ENCODE measurements around the gene MRPL53. TPM values are rescaled to one million over a fixed set of nuclear protein-coding genes. Genes with fewer than 3 reads are reported as not detected.
"Not testable (repeated sequence)": the region's sequence is repeated elsewhere in the genome, so short reads cannot be mapped to it uniquely, and the experiment has no call there.

The MRPL53 gene
- total RNA-seq, 2 experiments from 2014 or later = 105 to 111 TPM

DNA sequence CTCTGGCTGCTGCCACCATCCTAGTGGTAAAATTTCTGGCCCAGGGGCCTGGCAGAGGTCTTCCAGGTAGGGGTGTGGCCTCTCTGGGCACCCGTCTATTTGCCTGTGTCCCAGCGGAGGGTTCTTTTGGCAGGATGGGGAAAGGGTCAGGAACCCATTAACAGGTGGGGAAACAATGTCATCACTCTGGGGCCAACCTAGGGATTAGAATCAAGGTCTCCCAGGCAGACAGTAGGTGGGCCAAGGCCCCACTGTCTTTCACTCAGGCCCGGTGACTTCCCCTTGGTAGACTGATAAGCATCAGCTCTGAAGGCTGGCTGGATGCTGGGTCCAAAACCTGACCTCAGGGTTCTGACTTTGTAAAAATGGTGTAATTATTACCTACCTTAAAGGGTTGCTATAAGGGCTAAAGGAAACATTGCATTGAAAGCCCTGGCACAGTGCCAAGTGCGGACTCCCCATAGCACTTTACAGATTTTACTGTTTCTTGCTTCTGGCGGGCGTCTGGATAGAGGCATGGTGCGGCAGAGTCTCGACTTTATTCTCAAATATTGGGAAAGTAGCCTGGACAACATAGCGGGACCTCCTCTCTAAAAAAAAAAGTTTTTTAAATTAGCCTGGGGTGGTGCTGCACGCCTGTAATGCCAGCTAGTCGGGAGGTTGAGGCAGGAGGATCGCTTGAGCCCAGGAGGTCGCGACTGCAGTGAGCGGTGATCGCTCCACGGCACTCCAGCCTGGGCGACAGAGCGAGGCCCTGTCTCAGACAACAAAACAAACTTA is 24.7 kb upstream of the MRPL53 start:
- Mint-ChIP-seq H3K27me3 (peaks cover 48% of the 10 kb centered on the region), H3K4me3 (peak overlapping the region; percentile 73), H3K9me3 (no peaks in the 10 kb centered on the region), H3K36me3 (peaks cover 11% of the 10 kb centered on the region), H3K27ac (no peak overlapping the region), H3K4me1 (peaks cover 23% of the 10 kb centered on the region)
- no peak for DNase-seq

DNA sequence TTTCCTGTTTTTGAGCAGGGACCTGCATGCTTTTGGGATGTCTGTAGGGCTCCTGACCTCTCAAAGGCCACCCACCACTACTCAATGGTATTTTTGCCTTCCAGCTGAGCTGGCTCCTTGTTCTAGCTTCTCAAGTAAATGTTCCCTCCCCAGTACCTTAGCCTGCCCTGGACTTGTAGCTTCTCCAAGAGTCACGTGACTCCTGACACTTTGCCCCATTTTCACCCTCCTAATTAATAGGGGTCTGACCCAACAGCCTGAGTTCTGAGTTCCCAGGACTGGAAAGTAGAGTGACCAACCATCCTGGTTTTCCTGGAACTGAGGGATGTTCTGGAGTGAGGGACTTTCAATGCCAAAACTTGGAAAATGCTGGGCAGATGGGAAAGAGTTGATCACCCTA is 23.0 kb upstream of the MRPL53 start:
- H3K4me1 Mint-ChIP-seq = peaks cover 19% of the 10 kb centered on the region
- H3K9me3 Mint-ChIP-seq = no peaks in the 10 kb centered on the region
- H3K27me3 Mint-ChIP-seq = peaks cover 31% of the 10 kb centered on the region
- H3K27ac Mint-ChIP-seq = no peak overlapping the region
- H3K4me3 Mint-ChIP-seq = no peak overlapping the region
- peaks cover 12% of the 10 kb centered on the region for H3K36me3 Mint-ChIP-seq
- no peak for DNase-seq

DNA sequence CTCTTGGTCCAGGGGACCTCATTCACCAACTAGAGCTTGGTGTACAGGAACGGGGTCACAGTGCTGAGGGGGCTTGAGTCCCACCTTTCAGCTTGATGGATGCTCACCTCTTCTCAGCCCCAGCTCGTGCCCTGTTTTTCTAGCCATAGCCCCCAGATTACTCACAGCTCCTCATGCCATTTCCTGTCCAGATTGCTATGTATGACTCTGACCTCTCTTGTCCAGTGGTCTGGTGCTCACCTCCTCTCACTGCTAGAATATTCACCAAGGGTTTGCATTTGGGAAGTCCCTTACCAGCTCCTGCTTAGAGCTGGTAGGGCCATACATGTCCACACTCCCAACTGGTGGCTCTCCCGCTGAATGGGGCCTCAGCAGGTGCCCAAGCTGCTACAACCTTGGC is 21.1 kb upstream of the MRPL53 start:
- Mint-ChIP-seq H3K4me1 (peaks cover 10% of the 10 kb centered on the region), H3K36me3 (peaks cover 12% of the 10 kb centered on the region), H3K27ac (peak overlapping the region; percentile 4), H3K4me3 (no peak overlapping the region), H3K27me3 (peaks cover 13% of the 10 kb centered on the region), H3K9me3 (no peaks in the 10 kb centered on the region)
- no peak for DNase-seq

DNA sequence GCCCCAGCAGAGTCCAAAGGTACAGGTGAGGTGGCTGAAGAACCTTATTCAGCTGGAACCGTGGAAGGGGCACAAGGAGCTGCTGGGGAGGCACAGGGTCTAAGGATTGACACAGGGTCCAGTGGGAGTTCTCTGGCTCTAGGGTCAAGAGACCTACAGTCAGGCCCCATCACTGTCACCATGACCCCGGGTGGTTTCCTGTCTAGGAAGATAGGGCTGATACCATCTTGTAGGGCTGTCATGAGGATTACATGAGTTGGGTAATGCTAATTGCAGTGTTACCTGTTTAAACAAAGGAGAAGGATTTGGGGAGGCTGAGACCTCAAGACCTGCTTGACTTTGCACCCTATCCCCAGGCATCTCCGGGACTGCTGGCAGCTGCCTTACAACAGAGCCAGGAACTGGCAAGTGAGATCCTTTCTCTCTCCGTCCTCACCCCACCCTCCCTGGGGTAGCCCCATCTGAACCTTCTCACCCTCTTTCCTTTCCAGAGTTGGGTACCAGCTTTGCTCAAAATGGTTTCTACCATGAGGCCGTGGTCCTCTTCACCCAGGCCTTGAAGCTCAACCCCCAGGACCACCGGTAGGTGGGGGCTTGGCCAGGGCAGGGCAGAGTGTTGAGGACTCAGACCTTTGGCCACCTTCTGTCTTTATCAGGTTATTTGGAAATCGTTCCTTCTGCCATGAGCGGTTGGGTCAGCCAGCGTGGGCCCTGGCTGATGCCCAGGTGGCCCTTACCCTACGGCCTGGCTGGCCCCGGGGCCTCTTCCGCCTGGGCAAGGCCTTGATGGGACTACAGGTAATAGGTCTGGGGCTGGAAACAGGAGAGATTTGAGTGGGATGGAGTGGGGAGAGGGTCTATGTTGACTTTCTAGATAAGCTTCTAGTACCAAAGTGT is 19.4 kb upstream of the MRPL53 start:
- H3K36me3 Mint-ChIP-seq = peaks cover 12% of the 10 kb centered on the region
- no peaks in the 10 kb centered on the region for H3K4me1 Mint-ChIP-seq
- H3K27ac Mint-ChIP-seq = no peak overlapping the region
- H3K4me3 Mint-ChIP-seq = no peak overlapping the region
- DNase-seq = no peak
- no peaks in the 10 kb centered on the region for H3K9me3 Mint-ChIP-seq
- no peaks in the 10 kb centered on the region for H3K27me3 Mint-ChIP-seq

DNA sequence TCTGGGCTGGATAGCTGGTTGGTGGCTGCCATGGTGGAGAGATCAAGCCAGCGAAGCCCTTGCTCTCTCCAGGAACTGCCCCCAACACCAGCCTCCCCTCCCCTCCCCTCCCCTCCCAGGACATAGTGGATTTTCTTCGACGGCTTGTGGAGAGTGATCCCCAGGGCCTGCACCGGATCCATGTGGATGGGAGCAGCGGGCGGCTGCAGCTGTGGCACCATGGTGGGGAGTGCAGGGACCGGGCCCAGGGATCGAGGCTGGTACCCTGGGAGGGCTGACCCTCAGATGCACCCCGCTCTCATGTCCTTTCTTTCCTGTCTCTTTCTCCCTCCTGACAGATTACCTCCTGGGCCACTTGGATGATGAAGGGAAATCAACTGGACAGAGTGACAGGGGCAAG is 17.4 kb upstream of the MRPL53 start:
- no peaks in the 10 kb centered on the region for H3K4me1 Mint-ChIP-seq
- no peak overlapping the region for H3K27ac Mint-ChIP-seq
- no peak overlapping the region for H3K4me3 Mint-ChIP-seq
- no peak for DNase-seq
- H3K9me3 Mint-ChIP-seq = no peaks in the 10 kb centered on the region
- H3K36me3 Mint-ChIP-seq = peaks cover 16% of the 10 kb centered on the region
- no peaks in the 10 kb centered on the region for H3K27me3 Mint-ChIP-seq

DNA sequence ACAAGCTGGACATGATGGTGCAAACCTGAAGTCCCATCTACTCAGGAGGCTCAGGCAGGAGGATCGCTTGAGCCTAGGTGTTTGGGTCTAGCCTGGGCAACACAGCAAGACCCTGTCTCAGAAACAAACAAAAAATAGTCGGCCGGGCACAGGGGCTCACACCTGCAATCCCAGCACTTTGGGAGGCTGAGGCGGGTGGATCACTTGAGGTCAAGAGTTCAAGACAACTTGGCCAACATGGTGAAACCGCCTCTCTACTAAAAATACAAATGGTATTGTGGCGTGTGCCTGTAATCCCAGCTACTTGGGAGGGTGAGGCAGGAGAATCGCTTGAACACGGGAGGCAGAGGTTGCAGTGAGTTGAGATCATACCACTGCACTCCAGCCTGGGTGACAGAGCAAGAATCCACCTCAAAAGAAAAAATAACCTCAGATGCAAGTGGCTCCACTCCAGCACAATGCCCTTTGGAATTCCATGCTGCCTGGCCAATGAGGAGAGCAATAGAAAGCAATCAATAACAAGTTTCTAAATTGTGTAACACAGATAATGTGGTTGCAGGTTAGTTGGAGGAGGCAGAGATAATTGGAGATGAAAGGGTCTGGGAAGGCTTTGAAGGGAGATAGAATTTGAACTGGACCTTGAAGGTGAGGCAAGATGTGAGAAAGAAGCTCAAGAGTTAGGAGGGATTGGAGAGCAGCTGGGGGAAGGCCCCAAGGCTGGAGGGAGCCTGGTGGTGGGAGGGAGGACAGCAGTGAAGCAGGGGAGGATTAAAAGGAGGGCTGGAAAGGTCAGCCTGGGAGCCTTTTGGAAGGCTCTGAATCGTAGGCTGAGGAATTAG is 16.4 kb upstream of the MRPL53 start:
- DNase-seq = no peak

DNA sequence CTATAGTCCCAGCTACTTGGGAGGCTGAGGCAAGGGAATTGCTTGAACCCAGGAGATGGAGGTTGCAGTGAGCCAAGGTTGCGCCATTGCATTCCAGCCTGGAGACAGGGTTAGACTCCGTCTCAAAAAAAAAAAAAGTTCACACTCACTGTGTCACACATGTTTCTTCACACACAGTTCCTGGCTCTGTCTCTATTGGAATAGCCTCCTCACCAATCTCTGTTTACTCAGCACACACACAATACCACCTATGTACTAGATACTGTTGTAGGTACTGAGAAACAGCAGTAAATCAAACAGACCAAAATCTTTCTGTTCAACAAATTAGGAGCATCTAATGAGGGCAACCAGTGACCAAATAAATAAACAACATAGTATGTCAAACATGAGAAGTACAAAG is 13.7 kb upstream of the MRPL53 start:
- no peak overlapping the region for H3K27ac Mint-ChIP-seq
- no peaks in the 10 kb centered on the region for H3K9me3 Mint-ChIP-seq
- DNase-seq = no peak

More for the DNA sequence above, 16.4 kb upstream of the MRPL53 start:
- Mint-ChIP-seq H3K27me3 (no peaks in the 10 kb centered on the region), H3K36me3 (peaks cover 11% of the 10 kb centered on the region), H3K27ac (no peak overlapping the region), H3K9me3 (no peaks in the 10 kb centered on the region), H3K4me1 (peaks cover 4% of the 10 kb centered on the region), H3K4me3 (no peak overlapping the region)

DNA sequence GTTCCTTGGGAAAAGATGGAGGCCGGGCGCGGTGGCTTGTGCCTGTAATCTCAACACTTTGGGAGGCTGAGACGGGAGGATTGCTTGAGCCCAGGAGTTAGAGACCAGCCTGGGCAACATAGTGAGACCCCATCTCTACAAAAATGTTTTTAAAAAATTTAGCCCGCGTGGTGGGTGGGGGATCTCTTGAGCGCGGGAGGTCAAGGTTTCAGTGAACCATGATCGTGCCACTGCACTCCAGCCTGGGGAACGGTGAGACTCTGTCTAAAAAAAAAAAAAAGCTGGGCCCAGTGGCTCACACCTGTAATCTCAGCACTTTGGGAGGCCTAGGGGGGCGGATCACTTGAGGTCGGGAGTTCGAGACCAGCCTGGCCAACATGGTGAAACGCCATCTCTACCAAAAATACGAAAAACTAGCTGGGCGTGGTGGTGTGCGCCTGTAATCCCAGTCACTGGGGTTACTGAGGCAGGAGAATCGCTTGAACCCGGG is 11.2 kb upstream of the MRPL53 start:
- not testable (repeated sequence) for H3K9me3 Mint-ChIP-seq, H3K27me3 Mint-ChIP-seq, DNase-seq
- Mint-ChIP-seq H3K36me3 (peaks cover 25% of the 10 kb centered on the region), H3K27ac (peak overlapping the region; percentile 100), H3K4me1 (peaks cover 27% of the 10 kb centered on the region), H3K4me3 (peak overlapping the region; percentile 99)

More for the DNA sequence above, 13.7 kb upstream of the MRPL53 start:
- H3K27me3 Mint-ChIP-seq = no peaks in the 10 kb centered on the region
- H3K4me1 Mint-ChIP-seq = peaks cover 14% of the 10 kb centered on the region
- H3K36me3 Mint-ChIP-seq = peaks cover 11% of the 10 kb centered on the region
- no peak overlapping the region for H3K4me3 Mint-ChIP-seq

DNA sequence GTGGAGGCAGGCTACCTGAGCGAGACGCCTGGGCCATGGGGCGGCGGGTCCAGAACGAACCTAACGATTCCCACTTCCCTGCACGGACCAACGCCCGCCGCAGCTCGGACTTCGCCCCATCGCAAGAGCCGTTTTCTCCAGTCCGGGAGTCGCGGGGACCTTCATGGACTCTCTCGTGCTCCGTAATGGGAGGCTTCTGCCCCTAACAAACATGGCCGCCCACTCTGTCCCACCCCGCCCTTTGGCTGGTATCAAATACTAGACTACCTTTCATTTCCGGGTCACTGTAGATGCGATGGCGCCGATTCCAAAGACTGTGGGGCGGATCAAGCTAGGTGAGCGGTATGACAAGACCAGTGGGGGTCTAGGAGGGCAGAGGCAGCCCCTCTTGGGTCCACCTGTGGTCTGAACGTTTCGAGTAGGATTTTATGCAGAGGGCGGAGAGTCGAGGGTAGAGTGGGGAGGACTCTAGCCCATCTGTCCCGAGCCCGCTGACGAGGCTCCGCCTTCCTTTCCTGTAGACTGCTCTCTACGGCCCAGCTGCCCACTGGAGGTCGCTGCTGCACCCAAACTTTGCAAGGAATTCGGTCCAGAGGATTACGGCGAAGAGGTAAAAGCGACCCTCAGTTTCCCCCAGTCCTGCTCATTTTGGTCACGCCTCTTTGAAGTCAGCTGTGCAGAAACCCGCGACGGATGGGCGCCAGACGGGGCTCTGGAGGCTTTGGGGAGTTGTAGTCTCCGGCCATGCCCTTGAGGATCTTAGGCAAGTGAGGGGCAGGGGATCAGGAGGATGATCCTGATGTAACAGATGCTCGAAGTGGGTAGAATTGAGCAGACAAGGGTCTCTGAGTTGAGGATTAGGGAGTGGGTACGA is 10.6 kb upstream of the MRPL53 start, which contains the start of the genes CCDC142 and TTC31:
Gene CCDC142, minus strand, starts transcription at position 198 of the 874 bp plus-strand sequence. Its CDS starts 161 bp downstream, at position 37.
Gene TTC31, plus strand, starts transcription at position 281 of the 874 bp plus-strand sequence. Its CDS starts 15 bp downstream, at position 296.
- H3K4me1 Mint-ChIP-seq = peaks cover 27% of the 10 kb centered on the region
- peak within 1 kb of the TSS; percentile 100 for H3K27ac Mint-ChIP-seq
- peak within 1 kb of the TSS; percentile 99 for H3K4me3 Mint-ChIP-seq
- H3K27me3 Mint-ChIP-seq = no peaks in the 10 kb centered on the region
- H3K36me3 Mint-ChIP-seq = peaks cover 25% of the 10 kb centered on the region
- H3K9me3 Mint-ChIP-seq = no peaks in the 10 kb centered on the region
- DNase-seq = peak; percentile 91

DNA sequence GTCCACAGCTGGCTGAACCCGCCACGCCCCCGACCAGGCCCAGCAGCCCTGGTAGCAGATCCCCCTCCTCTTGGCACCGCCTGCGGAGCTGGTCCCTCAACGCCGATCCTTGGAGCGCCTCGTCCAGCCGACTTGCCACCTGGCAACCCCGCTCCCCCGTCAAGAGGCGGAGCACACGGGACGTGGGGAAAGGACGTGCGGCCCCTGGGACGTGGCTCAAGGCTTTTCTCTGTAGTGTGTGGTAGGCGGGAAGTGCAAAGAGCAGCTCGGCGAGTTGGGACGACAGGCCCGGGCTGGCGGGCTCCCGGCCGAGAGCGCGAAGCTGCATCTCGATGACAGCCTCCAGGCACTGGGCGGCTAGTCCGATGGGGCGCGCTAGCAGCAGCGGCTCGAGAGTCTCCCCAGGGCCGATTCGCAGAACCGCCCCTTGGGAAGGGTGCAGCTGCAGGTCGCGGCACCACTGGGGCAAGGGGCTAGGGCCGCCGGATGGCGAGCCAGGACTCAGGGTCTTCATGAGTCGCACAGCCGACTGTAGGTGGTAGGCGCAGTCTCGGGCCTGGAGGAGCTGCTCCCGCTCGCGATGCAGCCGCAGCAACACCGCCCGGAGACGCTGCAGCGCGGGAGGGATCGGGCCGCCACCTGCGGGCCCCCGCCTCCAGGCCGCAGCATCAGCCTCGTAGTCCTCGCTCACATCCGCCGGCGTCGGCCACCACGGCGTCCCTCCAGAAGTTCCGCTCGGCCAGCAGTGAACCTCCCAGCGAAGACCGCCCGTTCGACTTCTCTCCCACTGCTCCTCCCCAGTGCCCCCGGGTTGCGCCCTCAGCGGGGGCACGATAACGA is 9.7 kb upstream of the MRPL53 start:
- peaks cover 27% of the 10 kb centered on the region for H3K4me1 Mint-ChIP-seq
- H3K36me3 Mint-ChIP-seq = peaks cover 25% of the 10 kb centered on the region
- no peaks in the 10 kb centered on the region for H3K9me3 Mint-ChIP-seq
- no peaks in the 10 kb centered on the region for H3K27me3 Mint-ChIP-seq
- peak overlapping the region; percentile 100 for H3K27ac Mint-ChIP-seq
- peak overlapping the region; percentile 99 for H3K4me3 Mint-ChIP-seq
- peak; percentile 72 for DNase-seq

DNA sequence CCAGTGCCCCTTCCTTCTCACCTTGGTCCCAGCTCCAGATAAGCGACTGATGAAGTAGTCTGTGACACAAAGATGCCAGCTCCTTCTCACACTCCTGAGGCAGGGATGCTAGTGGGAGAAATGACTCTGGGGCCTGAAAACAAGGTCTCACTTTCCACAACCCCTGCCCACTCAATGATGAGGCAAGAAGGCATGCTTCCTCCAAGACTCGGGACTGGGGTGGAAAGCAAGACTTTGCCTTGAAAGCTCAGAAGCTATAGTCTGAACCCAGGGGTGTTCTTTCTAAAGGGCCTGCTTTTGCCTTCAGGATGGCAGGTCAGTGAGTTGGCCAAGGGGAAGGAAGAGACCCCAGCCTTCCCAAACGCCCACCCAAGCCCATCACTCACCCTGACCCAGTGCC is 9.0 kb upstream of the MRPL53 start:
- Mint-ChIP-seq H3K36me3 (peaks cover 27% of the 10 kb centered on the region), H3K27ac (no peak overlapping the region), H3K9me3 (no peaks in the 10 kb centered on the region), H3K27me3 (no peaks in the 10 kb centered on the region), H3K4me1 (peaks cover 27% of the 10 kb centered on the region), H3K4me3 (peak overlapping the region; percentile 99)
- no peak for DNase-seq

DNA sequence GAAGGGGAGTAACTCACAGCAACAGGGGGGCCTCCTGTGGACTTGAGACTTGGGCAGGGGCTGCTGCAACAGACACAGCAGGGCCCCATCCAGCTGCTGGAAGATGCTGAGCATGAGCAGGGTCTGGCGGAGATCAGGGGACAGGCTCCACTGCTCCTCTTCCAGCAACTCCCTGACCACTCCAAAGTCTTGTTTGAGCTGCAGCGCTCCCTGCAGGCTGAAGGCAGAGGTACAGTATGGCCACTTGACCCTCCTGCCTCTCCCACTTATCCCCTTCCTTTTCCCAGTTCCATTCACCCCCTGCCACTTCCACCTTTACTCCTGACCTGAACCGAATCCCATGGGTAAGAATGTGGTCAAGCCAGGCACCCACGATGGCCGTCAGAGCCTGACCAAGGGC is 2.4 kb upstream of the MRPL53 start:
- no peaks in the 10 kb centered on the region for H3K27me3 Mint-ChIP-seq
- H3K4me3 Mint-ChIP-seq = no peak overlapping the region
- peaks cover 7% of the 10 kb centered on the region for H3K4me1 Mint-ChIP-seq
- DNase-seq = no peak
- peaks cover 30% of the 10 kb centered on the region for H3K36me3 Mint-ChIP-seq
- no peaks in the 10 kb centered on the region for H3K9me3 Mint-ChIP-seq
- no peak overlapping the region for H3K27ac Mint-ChIP-seq

DNA sequence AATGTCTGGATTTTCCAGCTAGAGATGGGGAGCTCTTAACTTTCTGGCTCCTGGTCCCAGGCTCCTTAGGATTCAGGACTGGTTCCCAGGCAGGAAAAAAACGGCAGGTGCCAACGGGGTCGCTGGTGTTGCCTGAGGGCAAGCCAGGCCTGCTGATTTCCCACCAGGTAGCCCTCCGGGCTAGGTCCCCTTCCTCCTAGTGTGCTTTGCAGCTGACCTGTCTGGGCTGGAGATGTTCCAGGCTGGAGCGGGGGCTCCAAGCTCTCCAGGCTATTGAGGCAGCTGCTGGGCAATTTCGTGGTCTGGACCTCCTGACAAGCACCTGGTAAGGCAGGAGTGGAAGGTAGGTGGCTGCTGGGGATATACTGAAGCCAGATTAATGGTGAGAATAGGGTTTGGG is 2.0 kb upstream of the MRPL53 start:
- Mint-ChIP-seq H3K4me3 (no peak overlapping the region), H3K9me3 (no peaks in the 10 kb centered on the region), H3K27me3 (no peaks in the 10 kb centered on the region), H3K4me1 (peaks cover 6% of the 10 kb centered on the region), H3K36me3 (peaks cover 32% of the 10 kb centered on the region), H3K27ac (no peak overlapping the region)
- DNase-seq = no peak

All from activated naive CD8-positive, alpha-beta T cell treated with anti-CD3 and anti-CD28 coated beads for 36 hours (primary cell).